Astrocyte of the cerebellum (primary cell): ENCODE measurements around the gene KIAA0040.
A peak's percentile ranks its signal among the peaks of the same experiment; 100 is the strongest.

Experiments
- DNase-seq: peaks from one replicate; pipeline ENCODE4 v3.0.0-alpha.2; 2011; ENCODE audit warnings: low read depth
- H3K4me3 ChIP-seq: 2 replicates; pipeline ENCODE4 v1.5.1; 2011; ENCODE audit warnings: mild to moderate bottlenecking, low read depth, low read length, moderate library complexity
- in situ Hi-C: cut with HindIII; loops from 2 replicates; pipeline ENCODE4 v1.10.0; 2017; ENCODE audit warnings: low sequenced_read_pairs
- TF ChIP-seq, protein P1 (sequence below): IDR thresholded peaks from 2 replicates; pipeline ENCODE4 v1.5.1; 2012; ENCODE audit warnings: low read length, low read depth, moderate library complexity, mild to moderate bottlenecking; ENCODE audit errors: missing control alignments

Gene KIAA0040

DNA sequence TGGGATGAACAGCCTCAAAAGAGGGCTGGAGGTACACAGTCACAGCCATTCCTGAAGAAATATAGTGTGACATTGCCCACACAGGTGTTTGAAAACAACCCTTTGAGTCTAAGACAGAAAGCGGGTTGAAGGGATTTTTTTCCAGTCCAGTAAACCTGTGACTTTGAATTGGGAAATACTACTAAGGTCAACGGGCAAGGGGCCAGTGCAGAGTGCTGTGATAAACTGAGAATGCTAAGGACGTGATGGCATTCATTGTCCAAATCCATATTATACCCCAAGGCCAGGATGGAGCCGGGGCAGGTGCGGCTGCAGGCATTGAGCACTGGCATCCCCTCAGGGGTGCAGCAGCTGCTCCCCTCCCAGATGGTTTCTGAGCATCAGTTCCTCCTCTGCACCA is 36.6 kb downstream of the KIAA0040 start:
- in situ Hi-C loops = no loop called here
- no peak for DNase-seq
- no peak overlapping the region for H3K4me3 ChIP-seq
- TF ChIP-seq, protein P1, sequence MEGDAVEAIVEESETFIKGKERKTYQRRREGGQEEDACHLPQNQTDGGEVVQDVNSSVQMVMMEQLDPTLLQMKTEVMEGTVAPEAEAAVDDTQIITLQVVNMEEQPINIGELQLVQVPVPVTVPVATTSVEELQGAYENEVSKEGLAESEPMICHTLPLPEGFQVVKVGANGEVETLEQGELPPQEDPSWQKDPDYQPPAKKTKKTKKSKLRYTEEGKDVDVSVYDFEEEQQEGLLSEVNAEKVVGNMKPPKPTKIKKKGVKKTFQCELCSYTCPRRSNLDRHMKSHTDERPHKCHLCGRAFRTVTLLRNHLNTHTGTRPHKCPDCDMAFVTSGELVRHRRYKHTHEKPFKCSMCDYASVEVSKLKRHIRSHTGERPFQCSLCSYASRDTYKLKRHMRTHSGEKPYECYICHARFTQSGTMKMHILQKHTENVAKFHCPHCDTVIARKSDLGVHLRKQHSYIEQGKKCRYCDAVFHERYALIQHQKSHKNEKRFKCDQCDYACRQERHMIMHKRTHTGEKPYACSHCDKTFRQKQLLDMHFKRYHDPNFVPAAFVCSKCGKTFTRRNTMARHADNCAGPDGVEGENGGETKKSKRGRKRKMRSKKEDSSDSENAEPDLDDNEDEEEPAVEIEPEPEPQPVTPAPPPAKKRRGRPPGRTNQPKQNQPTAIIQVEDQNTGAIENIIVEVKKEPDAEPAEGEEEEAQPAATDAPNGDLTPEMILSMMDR = no peak

DNA sequence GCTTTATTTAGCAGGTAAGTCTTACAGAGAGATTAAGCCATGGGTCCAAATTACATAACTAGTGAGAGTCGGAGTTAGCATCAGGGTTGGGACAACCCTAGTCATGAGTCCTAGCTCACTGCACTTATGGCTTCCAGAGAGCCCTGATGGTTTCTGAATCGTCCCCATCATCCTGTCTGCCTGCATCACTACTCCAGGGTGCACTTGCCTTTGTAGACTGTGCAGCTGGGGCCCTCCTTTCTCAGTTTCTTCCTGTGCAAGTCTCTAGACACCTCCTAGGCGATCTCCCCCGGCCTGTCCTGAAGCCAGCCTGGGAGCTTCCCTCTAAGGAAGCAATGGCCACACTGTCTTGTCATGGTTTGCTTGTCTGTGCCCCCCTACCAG is 37.1 kb downstream of the KIAA0040 start:
- no peak overlapping the region for H3K4me3 ChIP-seq
- DNase-seq = no peak
- TF ChIP-seq, protein P1 = no peak
- in situ Hi-C loops = no loop called here

DNA sequence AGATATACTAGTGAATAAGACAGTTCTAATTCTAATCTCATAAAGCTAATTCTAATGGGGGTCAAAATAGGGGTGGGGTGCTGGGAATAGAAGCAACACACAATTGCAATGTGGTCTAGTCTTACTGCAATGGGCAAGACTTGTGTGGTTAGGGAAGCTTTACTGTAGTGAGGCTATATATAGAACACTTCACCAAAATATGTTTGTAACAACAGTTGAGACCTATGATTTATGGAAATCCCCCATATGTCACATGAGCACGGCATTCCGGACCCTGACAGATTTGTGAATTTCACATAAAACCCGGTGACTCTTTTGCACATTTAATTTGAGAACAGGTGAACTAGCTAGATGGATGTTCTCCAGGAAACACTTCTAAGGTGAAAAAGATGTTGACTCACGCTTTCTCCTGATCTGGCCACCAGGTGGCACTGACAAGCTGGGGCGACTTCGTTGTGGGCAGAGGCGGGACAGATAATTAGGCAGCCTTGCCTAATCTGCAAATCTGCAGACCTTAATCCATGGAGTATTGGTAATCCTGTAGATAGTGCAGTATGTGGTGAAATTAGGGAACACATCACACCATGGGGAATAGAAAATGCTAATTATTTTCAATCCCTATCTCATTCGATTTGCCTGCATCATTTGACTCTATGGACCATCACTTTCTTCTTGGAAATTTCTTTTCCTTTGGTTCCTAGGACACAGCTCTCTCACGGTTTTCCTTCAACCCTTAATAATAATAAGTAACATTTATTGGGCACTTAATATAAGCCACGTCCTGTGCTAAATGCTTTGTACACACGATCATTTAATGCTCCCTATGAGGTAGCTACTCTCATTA is 37.7 kb downstream of the KIAA0040 start:
- in situ Hi-C loops = no loop called here
- no peak overlapping the region for H3K4me3 ChIP-seq
- TF ChIP-seq, protein P1 = peak; percentile 89
- DNase-seq = no peak

DNA sequence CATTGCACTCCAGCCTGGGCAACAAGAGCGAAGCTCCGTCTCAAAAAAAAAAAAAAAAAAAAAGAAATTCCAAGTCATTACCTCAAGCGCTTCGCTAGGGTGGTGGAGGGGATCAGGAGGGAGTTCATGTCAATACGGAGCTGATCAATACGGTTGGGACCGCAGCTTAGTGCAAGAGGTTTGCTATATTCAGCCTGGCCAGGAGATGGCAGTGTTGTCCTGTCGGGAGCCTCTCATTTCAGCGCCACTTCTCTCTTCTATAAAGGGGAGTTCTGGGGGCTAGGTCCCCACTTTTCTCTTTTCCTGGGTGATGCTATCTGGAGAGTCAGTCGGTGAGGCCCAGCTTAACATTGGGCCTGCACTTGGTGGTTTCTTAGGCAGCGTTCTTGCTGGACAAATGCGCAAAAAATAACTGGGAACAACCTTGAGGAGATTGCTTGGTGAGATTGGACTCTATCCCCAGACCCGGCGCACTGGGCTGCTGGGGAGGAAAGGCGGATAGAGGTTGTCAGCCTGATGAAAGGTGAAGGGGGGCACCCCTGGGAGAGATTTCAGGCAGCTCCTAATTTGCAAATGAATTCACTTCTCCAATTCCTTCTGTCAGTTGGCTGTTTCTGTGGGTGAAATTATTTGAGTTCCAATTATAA is 40.4 kb downstream of the KIAA0040 start:
- H3K4me3 ChIP-seq = no peak overlapping the region
- in situ Hi-C loops = no loop called here
- DNase-seq = peak; percentile 16
- TF ChIP-seq, protein P1 = peak; percentile 85

DNA sequence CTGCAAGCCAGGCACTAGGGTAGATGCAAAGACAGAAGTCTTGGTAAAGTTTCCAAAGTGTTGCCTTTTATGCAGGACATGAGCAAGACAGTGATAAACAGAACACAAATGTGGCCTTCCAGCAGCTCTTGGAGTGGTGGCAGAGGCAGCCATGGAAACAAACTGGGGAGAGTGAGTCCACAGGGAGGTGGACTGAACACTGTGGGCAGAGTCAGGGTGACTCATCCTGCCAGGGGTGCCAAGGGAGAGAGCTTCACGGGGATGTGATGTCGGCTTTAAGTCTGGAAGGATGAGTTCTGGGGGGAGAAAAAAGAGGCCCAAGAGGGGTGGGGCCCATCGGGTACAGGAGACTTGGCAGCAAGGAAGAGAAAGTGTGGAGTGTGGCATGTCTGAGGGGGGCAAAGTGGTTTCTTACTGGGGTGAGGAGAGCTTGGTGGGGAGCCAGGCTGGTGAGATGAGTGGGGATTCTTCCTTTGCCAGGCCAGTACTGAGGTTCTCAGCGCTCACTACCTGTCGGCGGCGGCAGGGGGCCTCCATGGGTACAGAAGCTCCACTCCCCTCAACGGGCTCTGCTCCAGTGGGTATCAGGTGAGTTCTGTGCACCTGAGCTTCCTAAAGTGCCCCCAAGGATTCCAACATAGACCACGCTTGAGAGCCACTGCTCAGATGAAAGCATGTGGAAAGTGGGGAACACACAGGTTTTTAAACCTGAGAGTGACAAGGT is 41.8 kb downstream of the KIAA0040 start:
- no peak for DNase-seq
- no peak overlapping the region for H3K4me3 ChIP-seq
- TF ChIP-seq, protein P1 = no peak
- in situ Hi-C loops = no loop called here

DNA sequence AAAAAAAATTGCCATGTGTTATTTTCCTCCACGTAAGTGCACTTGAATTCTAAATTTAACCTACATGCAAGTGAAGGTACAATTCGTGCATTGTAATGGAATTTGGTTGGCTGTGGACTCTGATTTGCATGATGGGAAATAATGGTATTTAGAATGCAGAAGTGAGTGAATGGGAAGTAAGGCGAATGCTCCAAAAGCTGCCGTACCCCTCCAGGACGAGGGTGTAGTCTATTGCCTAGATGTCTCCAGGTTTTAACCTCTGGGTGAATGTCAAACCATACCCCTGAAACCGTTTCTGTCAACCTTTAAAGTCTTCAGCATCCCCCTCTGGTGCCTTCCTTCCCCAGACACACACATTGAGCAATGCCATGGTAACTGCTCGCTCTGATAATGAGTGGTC is 44.5 kb downstream of the KIAA0040 start:
- no peak overlapping the region for H3K4me3 ChIP-seq
- TF ChIP-seq, protein P1 = no peak
- in situ Hi-C loops = no loop called here
- no peak for DNase-seq
